HL-60 (cell line): ENCODE results near the gene TNXB.

ENCODE experiments used
- DNase-seq, 2 experiments: peaks; one replicate each; pipeline ENCODE4 v3.0.0-alpha.2; 2010 to 2020; ENCODE audit warnings: low read depth in 1 of 2, low spot score in 1 of 2
- H3K27ac ChIP-seq: fragments of 250-450 bp; sonication (Bioruptor Pico); replicated peaks from 2 replicates; pipeline ENCODE4 v1.5.1; 2020; ENCODE audit warnings: mild to moderate bottlenecking, moderate library complexity
- H3K27me3 ChIP-seq: fragments of 250-450 bp; sonication (Bioruptor Pico); 2 replicates; pipeline ENCODE4 v1.5.1; 2021; ENCODE audit warnings: mild to moderate bottlenecking, moderate library complexity; ENCODE audit not compliant: insufficient read depth, poor library complexity, severe bottlenecking
- H3K4me3 ChIP-seq: replicated peaks from 2 replicates; pipeline ENCODE4 v1.5.1; 2011; ENCODE audit warnings: mild to moderate bottlenecking, control low read depth, low read length; ENCODE audit not compliant: insufficient read depth
- CTCF ChIP-seq: IDR thresholded peaks from one replicate; pipeline ENCODE4 v1.5.1; 2011; ENCODE audit warnings: low read length, control low read depth, inconsistent platforms; ENCODE audit not compliant: insufficient read depth
- GABPA ChIP-seq: IDR thresholded peaks from 2 replicates; pipeline ENCODE4 v1.6.1; 2012; ENCODE audit warnings: low read depth
- POLR2AphosphoS5 ChIP-seq: IDR thresholded peaks from 2 replicates; pipeline ENCODE4 v1.6.1; 2012; ENCODE audit warnings: low read depth
- SPI1 ChIP-seq: IDR thresholded peaks from 2 replicates; pipeline ENCODE4 v1.6.1; 2012; ENCODE audit warnings: low read depth, mild to moderate bottlenecking, borderline replicate concordance
- TF ChIP-seq, protein P1 (sequence below): IDR thresholded peaks from 2 replicates; pipeline ENCODE4 v1.6.1; 2012; ENCODE audit warnings: low read depth; ENCODE audit not compliant: insufficient replicate concordance

The TNXB gene

GRCh38 chr6:32126880-32127279 is 17.7 kb upstream of the TNXB start:
- no peak for TF ChIP-seq CTCF
- TF ChIP-seq GABPA, result no peak
- TF ChIP-seq SPI1, result no peak
- TF ChIP-seq, protein P1, sequence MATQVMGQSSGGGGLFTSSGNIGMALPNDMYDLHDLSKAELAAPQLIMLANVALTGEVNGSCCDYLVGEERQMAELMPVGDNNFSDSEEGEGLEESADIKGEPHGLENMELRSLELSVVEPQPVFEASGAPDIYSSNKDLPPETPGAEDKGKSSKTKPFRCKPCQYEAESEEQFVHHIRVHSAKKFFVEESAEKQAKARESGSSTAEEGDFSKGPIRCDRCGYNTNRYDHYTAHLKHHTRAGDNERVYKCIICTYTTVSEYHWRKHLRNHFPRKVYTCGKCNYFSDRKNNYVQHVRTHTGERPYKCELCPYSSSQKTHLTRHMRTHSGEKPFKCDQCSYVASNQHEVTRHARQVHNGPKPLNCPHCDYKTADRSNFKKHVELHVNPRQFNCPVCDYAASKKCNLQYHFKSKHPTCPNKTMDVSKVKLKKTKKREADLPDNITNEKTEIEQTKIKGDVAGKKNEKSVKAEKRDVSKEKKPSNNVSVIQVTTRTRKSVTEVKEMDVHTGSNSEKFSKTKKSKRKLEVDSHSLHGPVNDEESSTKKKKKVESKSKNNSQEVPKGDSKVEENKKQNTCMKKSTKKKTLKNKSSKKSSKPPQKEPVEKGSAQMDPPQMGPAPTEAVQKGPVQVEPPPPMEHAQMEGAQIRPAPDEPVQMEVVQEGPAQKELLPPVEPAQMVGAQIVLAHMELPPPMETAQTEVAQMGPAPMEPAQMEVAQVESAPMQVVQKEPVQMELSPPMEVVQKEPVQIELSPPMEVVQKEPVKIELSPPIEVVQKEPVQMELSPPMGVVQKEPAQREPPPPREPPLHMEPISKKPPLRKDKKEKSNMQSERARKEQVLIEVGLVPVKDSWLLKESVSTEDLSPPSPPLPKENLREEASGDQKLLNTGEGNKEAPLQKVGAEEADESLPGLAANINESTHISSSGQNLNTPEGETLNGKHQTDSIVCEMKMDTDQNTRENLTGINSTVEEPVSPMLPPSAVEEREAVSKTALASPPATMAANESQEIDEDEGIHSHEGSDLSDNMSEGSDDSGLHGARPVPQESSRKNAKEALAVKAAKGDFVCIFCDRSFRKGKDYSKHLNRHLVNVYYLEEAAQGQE, result no peak
- no peak for TF ChIP-seq POLR2AphosphoS5
- H3K4me3 ChIP-seq, result peak overlapping the region; percentile 99
- H3K27ac ChIP-seq, result peak overlapping the region; percentile 79
- DNase-seq, result no peak
- H3K27me3 ChIP-seq, result no peaks in the 10 kb centered on the region

GRCh38 chr6:32123681-32124080 is 14.5 kb upstream of the TNXB start:
- Histone ChIP-seq H3K27me3 (no peaks in the 10 kb centered on the region), H3K4me3 (no peak overlapping the region), H3K27ac (no peak overlapping the region)
- TF ChIP-seq GABPA (no peak), CTCF (no peak), SPI1 (no peak), POLR2AphosphoS5 (no peak)
- TF ChIP-seq, protein P1, result no peak
- no peak for DNase-seq

- Histone ChIP-seq H3K27ac (no peak overlapping the region), H3K4me3 (no peak overlapping the region), H3K27me3 (no peaks in the 10 kb centered on the region)
- no peak for TF ChIP-seq POLR2AphosphoS5
- no peak for TF ChIP-seq CTCF
- DNase-seq, result no peak
Measured at GRCh38 chr6:32120573-32121059, 11.5 kb upstream of the TNXB start.

DNA sequence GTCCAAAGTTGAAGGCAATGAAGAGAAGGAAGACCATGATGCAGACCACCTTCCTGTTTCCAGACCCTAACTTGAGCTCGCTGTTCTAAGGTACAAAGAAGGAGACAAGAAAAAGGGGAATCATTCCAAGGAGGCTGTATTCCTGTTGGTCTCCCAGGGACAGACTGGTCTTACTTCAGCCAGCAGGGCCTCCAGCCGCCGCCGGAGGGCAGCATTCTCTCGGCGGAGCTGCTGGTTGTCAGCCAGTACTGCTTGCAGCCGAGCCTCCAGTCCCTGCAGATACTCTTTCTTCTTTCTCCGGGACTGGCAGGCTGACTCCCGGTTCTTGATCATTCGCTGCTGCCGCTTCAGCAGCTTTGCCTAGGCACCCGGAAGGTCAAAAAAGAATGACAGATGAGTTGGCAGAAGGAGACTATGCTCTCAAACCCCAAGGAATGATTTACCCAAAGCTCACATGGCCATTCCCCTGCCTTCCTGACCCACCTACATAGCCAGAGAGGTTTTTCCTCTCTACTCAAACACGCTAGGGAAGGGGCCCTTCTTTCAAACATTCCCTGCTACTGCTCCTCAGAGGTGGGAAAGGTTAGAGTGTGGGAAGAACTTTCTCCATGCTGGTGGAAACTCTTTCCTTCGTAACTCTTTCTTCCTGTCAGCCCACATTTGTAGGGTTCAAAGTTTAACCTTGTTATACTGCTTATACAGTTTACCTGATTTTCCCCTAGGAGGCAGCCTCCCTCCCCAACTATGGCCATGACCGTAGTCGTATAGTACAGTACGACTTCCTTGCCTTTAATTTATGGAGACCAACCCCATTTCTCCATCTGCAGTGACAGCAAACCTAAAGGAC is 9.9 kb upstream of the TNXB start:
- Histone ChIP-seq H3K4me3 (no peak overlapping the region), H3K27ac (no peak overlapping the region), H3K27me3 (no peaks in the 10 kb centered on the region)
- TF ChIP-seq CTCF (peak; percentile 87), POLR2AphosphoS5 (peak; percentile 43; the same call in 1 of the 2 replicates), GABPA (no peak)
- peak in 1 of 2 experiments; percentile 78 for DNase-seq
